HG02588 (cell line): ENCODE data around the gene RPS21.
"Not testable (repeated sequence)": the region's sequence is repeated elsewhere in the genome, so short reads cannot be mapped to it uniquely, and the experiment has no call there.

Source experiments
- ATAC-seq: cut with Tn5 transposase; IDR thresholded peaks from one replicate; pipeline ENCODE4 v1.9.1; 2021; ENCODE audit warnings: mild to moderate bottlenecking, moderate library complexity; ENCODE audit not compliant: unreplicated experiment

The RPS21 gene

DNA sequence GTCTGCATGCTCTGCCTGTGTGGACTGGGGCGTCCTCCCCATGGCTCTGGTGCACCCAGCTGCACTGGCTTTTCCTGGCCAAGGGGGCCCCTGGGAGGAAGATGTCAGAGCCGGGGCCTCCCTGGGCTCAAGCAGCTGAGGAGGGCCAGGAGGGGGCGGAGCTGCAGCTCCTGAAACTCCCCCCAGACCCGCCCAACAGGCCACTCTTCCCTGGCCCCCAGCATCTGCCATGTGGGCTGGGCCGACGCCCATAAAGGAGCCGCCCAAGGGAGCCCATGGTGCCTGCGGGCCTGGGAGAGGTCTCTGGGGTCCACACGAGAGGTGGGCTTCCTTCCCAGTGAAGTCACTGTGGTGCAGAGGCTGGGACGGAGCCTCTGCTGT lies 36.4 kb downstream of the RPS21 start:
- no peak for ATAC-seq

DNA sequence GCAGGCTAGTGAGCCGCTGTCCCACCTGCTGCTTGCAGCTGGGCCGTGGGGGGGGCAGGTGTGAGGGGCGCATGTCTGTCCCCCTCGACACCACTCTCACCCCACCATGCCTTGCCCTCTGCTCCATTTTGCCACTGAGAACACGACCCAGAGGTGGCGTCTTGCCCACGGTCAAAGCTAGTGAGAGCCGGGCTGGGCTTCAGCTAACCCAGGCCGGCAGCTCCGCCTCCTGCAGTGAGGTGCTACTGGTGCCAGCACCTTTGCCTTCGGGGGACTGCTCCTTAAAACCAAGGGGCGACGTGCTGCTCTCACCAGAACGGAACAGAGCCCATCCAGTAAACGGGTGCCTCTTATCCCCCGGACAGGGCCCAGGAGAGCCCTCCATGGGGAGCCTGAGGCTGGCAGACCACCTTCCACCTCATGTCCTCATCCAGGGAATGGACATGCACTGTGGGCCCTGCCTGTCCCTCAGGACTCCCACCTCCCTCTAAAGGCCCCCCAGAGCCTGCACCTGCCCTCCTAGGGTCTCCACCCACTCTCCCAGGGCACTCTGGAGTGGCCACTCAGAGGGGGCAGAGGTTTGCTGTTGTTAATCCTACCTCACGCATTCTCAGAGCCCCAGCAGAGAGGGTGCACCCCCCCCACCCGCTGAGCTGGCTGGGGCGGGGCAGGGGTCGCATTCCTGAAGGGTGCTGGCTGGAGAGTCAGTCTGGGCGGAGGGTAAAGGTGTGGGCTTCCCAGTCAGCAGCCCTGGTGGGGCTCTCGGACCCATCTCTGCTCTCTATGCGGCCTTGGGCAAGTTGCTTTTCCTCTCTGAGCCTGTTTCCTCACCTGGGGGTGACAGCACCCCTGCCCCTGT lies 37.6 kb downstream of the RPS21 start:
- ATAC-seq, result no peak

DNA sequence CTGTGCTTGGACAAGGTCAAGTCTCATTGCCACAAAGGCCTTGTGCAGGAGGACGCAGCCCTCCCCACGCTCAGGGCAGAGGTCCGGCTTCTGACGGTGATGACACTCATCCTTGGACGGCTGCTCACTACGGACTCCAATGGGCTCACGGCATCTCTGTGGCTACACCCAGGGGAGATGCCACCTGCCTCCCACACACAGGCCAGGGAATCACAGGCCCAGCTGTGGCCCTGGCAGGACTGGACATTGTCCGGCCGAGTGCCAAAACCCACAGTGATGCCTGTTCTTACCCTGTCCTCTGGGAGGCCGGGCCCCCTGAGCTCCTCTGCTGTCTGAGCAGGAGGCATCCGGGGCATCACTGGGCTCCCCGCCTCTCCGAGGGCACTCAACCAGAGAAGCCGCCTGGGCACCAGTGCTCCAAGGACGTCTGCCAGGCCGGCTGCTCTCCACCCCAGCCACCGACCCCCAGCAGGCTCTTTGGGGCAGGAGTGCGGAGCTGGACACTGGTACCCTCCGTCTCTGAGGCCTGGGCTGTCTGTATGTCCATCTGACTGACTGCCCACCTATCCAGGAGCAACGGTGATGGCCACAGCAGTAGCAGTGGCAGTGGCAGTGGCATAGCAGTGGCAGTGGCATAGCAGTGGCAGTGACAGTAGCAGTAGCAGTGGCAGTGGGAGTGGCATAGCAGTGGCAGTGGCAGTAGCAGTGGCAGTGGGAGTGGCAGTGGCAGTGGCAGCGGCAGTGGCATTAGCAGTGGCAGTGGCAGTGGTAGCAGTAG lies 38.6 kb downstream of the RPS21 start:
- ATAC-seq, result no peak

DNA sequence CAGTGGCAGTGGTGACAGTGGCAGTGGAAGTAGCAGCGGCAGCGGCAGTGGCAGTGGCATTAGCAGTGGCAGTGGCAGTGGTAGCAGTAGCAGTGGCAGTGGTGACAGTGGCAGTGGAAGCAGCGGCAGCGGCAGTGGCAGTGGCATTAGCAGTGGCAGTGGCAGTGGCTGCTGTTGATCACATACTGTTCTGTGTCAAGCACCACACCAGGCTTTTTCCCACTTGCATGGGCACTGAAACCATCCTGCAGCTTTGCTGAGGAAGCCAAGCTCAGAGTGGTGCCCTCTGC lies 39.1 kb downstream of the RPS21 start:
- not testable (repeated sequence) for ATAC-seq

DNA sequence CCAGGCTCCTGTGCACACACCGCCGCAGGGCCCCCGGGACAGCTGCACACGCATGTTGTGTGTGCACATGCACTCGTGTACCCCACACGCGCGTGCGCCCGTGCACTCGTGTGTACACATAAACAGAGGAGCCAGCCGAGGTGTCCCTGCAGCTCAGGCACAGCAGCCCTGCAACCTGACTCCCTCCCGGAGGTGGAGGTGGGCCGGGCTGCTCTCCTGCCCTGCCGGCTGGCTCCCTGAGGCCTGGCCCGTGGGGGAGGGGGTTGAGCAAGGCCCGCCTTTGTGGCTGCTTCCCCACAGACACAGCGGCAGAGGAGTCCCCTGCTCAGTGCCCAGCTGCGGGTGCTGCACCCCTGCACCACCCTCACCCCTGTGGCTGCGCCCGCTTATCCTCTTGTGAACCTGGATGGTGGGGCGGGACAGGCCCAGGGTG lies 39.8 kb downstream of the RPS21 start:
- no peak for ATAC-seq

DNA sequence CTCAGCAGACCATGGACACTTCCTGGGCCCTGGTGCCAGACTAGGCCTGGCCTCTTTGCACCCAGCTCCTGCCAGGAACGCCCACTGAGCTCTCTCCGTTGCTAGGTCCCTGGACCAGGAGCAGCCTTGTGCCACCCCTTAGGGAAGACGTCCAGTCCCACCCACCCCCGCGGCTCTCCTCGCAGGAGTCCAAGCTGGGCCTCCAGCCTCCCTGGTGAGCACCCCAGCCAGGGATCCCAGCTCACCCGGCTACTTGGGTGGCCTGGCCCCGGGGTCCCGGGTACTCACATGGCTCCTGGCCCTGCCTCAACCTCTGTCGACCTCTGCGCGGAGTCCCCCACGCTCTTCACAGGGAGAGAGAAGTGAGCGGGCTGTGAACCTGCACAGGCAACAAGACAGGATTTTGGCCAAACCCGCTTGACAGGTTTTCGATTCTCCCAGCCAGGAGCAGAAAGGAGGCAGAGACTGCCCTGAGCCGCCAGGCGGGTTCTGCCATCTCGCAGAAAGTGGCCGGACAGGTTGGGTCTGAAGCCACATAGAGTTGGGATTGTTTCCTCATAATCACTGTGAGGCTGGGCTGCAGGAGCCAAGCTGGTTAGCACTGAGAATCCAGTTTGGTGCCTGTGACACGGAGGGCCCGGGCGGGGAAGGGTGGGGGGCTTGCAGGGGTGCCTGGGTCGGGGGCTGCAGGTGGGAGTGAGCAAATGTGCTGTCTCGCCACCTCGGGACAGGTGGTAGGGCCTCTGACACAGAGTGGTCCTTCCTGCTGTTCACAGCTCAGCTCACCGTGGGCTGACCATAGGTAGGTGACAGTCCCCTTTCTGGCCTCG lies 40.5 kb downstream of the RPS21 start, which contains the start of gene RBBP8NL:
RBBP8NL (minus strand) TSS at position 368 of the 830 bp plus-strand sequence. CDS start 7,892 bp downstream, outside the sequence.
- ATAC-seq, result no peak

- ATAC-seq, result no peak
Observed at GRCh38 chr20:62428002-62428372, 41.1 kb downstream of the RPS21 start.

GRCh38 chr20:62428396-62429295 lies 41.7 kb downstream of the RPS21 start:
- ATAC-seq, result no peak

DNA sequence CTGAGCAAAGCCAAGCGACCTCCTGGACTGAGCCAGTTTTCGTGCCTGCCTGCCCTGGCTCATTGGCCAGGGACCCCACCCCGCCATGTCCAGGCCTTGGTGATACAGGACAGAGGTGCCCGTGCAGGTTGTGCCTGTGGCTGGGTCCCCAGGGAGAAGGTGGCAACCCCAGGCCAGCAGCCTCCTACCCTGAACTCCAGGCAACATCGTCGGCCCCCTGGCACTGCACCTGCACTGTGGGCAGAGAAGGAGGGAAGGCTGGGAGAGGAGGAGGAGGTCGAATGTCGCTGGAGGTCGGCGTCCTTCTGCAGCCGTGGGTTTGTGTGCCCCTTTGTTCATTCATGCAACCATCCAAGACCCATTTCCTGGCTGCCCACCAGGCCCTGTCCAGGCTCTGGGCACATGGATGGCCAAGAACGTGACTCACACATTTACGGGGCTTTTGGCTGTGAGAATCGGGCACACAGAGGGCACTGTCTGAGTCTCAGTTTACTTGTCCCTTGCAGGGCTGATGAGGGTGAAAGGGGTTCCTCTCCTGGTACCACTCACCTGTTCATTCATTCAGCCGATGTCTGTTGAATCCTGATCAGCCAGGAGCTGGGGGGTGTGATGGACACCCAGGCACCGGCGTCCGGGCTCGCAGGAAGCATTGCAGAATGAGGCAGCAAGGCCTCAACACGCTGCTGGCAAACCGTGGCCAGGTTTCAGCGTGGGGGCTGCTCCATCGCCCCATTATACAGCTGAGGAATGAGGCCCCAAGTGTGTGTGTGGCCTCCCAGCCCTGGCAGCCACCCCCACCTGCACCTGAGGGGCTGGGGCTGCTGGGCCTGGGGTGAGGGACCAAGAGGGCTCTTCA lies 42.8 kb downstream of the RPS21 start:
- no peak for ATAC-seq

GRCh38 chr20:62430311-62430853 lies 43.5 kb downstream of the RPS21 start:
- ATAC-seq, result no peak

GRCh38 chr20:62430866-62431447 lies 44.1 kb downstream of the RPS21 start:
- no peak for ATAC-seq

DNA sequence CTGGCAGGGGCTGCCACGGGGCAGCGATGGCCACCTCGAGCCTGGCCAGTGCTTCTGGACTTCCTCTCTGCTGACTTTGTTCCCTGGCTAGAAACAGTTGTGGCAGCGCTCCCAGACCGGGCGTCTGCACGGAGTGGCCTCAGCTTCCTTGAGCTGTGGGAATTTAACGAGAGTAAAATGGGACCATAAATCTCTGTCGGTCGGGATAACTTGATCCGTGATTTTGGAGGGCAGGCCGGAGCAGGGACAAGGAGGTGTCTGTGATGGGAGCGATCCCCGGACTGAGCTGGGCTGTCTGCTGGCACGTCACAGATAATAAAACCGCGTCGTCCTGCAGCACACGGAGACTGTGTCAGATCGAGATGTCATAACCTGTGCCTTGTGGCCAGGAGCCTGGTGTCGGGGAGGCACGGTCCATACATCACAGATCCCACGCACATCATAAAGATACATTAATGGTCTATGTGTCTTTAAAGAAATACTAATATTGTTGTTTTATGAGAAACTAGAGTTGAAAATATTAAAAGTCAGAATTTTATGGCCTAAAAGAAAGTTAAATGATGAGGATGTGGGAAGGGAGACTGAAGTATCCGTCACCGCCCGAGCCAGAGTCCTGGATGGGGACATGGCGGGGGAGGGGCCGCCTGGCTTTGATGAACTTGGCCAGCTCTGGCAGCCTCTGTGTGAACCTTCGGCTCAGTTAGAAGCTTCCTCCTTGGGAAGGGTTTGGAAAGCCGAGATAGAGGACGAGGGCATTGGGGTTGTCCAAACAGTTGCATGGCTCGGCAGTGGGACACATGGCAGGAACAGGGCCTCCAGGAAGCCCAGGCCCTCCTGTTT lies 47.0 kb downstream of the RPS21 start:
- no peak for ATAC-seq

- no peak for ATAC-seq
Observed at GRCh38 chr20:62436692-62437091, 49.8 kb downstream of the RPS21 start.

DNA sequence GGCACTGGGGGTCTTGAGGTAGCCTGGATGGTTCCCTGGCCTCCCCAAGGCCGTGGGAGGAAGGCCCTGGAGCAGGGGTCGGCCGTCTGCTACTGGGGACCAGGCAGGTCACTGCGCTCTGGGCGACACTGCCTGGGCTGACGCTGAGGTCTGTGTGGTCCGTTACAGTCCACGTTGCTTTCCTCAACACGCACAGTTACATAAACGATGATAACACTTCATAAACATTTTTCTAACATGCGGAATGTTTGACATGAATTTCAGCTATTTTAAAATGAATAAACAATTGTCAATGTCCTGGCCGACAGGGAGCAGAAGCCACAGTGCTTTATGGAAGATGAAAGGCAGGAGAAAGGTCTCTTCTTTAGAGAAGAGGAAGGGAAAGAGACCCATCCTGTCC lies 50.6 kb downstream of the RPS21 start:
- no peak for ATAC-seq

DNA sequence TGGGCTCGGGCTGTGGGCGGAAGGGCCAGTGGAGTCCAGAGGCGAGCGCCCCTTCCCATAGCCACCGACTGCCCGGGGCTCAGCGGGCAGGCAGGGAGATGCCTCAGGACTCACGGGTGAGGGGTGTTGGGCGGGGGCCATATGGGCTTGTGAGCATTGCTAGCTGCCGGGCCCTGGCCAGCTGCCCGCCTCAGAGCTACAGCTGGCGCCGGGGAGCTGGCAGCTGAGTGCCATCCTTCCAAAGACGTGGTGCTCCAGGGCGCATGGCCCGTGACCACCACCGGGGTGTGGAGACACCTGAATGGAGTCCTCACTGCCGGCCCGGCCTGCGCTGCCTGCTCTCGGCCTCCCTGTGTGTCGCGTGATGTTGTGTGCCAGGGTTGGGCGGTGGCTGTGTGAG lies 51.0 kb downstream of the RPS21 start:
- no peak for ATAC-seq
